GM12872 (cell line): ENCODE measurements around the gene PARD3.

Experiments
- CTCF ChIP-seq: IDR thresholded peaks from 3 replicates; pipeline ENCODE4 v1.5.1; 2011; ENCODE audit warnings: low read depth, mild to moderate bottlenecking, low read length, moderate library complexity; ENCODE audit not compliant: insufficient read depth

The PARD3 gene

GRCh38 chr10:34780818-34781380 is 34.2 kb downstream of the PARD3 start:
- TF ChIP-seq CTCF = no peak

DNA sequence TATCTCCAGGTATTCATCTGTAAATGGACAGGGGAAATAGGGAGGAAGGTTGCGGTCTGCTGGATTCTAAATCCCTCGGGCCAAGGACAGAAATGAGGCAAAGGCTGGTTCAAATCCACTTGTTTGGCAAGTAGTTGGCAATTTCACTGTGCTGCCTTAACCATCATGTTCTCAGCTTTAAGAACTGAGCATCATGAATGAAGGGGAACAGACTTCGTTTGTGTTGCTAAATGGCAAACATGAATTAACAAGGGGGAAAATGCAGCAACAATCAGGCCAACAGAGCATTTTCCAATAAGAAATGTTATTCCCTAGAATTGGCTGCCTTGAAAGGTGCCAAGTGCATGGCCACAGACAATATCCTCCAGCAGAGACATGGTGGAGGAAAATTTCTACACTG is 36.9 kb downstream of the PARD3 start:
- TF ChIP-seq CTCF = no peak

GRCh38 chr10:34776090-34776690 is 38.9 kb downstream of the PARD3 start:
- TF ChIP-seq CTCF = no peak

GRCh38 chr10:34775044-34775637 is 40.0 kb downstream of the PARD3 start:
- no peak for TF ChIP-seq CTCF

DNA sequence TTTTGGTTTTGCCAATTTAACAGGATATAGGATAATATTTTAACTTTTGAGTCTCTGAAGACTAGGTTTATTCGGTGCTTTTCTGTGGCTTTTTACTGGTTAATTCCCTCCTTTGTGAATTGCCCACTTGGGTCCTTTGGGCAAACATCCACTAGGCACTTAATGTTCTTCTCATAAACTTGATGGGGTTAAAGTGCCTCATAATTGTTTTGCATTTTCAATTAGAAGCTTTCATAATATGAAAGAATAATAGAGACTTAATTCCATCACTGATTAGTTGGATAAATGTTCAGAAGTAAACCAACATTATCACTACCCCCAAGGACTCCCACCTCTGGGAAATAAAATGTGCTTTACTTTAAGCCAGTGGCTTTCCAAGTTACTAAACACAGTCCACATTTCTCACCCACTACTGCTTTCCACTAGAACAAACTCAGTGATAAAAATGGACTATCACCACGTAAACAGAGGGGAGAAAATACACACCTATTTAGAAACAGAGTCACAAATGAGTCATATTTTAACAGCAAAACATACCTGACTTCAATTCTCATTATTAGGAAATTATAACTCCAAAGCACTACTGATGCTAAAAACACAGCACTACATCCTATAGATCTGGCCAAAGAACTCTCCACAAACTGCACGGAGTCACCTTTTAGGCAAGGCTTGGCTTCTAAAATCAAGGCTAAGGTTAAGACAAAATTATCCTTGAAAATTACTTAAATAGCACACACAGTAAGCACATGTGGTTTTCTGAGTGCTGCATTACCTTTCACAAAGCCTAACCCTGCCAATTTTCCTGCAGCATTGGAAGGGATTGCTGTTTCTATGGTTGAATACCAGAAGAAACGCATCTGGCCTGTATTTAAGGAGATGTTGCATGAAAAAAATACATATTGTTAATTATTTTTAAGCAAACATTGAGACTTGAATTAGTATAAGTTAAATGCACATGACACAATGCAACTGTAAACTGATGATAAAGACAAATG is 41.2 kb downstream of the PARD3 start:
- no peak for TF ChIP-seq CTCF

- no peak for TF ChIP-seq CTCF
These were observed 43.6 kb downstream of the PARD3 start for GRCh38 chr10:34771525-34771924.

DNA sequence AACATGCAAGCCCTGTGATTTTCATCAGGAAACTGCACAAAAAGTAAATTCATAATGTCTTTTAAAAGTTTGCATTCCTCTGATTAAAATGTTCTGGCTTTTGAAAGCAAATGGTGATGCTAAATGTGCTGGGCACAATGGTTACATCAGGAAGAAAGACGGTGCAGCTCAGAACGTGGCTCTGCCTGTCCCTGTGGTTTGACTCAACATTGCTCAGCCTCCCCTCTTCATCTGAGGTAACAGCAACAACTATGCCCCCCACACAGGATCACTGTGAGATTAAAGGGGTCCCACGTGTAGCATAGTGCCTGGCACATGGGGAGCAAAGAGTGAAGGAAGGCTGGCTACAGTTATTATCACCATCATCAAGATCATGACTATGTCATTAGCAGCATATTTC is 44.0 kb downstream of the PARD3 start:
- no peak for TF ChIP-seq CTCF
